ENCODE data around the gene OTOS.

The OTOS gene

DNA sequence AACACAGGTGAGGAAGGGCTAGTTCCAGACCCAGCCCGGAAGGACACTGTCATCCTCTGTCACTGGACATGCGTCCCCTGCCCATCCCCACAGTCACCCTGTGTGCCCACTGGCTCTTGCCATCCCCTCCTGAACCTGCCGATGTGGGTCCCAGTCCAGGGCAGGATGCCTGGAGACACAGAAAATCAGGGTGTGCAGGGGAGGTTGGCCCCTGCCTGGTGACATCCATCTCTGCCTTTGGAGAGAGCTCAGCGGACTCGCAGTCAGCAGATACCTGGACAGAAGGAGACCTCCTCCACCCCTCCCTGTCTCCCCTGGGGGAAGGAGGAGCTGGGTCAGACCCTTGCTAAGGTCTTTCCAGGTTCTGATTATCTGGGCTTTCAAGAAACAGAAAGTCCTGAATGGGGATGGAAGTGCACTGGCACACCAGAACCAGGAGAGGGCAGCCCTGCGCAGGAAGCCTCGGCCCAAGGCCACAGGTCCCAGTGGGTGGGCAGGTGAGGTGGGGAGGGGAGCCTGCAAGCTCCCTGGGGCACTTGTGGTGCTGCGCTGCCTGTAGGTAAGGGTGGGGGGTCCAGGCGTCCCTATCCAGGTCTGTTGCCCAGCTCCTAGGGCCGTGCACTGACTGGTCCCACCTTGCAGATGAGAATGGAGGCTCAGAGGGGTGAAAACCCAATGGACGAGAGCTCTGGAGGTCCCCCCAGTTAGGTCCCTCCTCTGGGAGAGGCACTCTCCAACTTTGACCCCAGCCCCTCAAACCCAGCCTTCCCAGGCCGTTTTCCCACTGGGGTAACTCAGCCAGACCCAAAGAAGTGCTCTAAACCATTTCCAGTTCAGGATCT lies 9.7 kb upstream of the OTOS start:
- DNase-seq: peak; percentile 30

DNA sequence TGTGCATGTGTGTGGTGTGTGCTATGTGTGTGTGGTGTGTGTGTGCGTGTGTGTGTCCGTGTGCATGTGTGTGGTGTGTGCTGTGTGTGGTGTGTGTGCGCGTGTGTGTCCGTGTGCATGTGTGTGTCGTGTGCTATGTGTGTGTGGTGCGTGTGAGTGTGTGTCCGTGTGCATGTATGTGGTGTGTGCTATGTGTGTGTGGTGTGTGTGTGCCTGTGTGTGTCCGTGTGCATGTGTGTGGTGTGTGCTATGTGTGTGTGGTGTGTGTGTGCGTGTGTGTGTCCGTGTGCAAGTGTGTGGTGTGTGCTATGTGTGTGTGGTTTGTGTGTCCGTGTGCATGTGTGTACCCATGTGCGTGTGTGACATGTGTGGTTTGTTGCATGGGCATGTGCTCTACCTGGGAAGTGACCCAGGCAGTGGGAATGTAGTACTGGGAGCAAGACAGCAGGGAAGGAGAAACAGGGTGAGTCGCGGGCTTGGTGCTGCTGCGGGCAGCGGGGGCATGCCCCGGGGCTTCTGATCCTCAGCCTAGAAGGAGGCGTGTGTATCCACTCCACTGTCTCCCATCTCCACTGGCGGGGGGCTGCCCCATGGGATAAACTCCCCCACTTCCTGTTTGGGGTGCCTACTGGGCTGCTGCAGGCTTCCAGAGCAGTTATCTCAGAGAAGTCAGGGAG lies 7.6 kb upstream of the OTOS start:
- DNase-seq: no peak

DNA sequence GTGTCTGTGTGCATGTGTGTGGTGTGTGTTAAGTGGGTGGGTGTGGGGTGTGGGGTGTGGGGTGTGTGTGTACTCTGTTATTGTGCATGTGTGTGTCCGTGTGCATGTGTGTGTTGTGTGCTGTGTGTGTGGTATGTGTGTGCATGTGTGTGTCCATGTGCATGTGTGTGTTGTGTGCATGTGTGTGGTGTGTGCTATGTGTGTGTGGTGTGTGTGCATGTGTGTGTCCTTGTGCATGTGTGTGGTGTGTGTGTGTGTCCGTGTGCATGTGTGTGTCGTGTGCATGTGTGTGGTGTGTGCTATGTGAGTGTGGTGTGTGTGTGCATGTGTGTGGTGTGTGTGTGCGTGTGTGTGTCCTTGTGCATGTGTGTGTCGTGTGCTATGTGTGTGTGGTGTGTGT lies 6.9 kb upstream of the OTOS start:
- no peak for DNase-seq

DNA sequence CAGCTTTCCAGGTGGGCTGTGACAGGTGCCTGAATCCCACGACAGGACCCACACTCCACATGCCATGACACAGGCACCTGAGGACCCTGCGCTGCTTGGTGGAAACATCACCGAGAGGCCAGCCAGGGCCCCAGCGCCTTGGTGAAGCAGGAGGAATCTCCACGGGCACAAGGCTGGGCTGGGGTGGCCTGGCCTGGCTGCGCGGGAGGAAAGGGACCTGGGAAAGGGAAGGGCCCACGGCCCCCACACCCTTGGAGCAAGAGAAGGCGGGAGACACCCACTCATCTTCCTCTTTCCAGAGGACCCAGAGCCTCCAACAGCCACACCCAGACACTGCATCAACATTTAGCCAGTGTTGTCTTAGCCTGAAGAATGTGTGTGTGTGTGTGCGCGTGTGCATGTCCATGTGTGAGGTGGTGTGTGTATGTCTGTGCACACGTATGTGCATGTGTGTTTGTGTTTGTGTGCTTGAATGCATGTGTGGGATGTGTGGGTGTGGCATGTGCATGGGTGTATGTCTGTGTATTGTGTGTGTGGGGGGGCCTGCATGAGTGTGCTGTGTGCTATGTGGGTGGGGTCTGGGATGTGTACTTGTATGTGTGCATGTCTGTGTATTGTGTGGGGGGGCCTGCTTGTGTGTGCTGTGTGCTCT lies 6.3 kb upstream of the OTOS start:
- DNase-seq: no peak

DNA sequence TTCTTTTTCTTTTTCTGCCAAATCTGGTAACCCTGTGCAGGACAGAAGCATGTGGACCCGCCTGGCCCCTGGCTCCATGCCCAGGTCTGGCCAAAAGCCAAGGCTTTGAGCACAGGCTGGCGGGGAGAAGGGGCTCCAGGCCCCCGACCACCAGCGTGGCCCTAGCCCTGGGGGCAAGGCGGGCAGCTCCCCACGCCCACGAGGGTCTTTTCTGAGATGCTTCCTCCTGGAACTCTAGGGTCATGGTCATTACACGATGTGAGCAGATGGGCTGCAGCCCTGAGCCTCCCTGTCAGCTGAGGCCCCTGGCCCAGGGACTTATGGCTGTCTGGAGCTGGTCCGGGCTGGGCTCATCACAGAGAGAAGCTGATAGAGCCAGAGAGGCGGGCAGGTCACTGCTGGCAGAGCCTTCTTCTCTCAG lies 5.7 kb upstream of the OTOS start:
- no peak for DNase-seq

DNA sequence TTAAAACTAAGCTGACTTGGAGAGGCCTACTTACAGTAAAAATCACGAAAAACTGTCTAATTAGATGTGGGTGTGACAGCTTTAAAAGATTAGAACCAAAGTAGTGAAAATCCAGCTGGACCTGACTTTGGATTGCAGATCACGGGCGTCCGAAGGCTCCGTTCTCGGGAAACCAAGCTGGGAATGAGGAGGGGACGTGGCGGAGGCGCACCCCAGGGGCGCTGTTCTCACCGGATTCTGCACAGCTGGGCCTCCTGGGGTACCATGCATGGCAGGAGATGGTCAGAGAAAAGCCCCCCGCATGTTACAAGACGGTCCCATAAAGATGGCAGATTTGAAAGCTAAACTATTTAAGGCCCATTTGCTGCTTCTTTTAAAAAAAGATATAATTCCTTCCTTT lies 5.0 kb upstream of the OTOS start:
- no peak for DNase-seq

DNA sequence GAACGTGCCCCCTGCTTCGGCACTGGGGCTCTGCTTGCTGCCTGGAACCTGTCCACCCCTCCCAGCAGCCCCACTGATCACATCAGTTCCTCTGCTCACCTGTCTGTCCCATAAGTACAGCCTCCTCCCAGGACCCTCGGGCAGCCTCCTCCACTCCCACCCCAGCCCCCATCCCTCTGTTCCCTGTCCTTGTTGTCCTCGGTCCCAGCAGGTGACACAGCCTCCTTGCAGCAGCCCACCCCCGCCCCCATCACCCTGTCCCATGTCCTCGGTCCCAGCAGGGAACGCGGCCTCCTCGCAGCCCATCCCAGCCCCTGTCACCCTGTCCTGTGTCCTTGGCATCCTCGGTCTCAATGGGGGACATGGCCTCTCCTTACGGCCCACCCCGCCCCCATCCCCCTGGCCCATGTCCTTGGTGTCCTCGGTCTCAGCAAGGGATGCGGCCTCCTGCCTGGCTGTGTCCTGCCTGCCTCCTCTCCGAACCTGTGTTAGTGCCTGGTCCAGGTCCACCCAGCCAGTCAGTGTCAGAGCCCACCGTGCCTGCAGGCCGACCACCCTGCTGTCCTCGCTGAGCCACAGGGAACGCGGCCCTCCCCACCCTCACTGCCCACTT lies 4.3 kb upstream of the OTOS start:
- DNase-seq: no peak

DNA sequence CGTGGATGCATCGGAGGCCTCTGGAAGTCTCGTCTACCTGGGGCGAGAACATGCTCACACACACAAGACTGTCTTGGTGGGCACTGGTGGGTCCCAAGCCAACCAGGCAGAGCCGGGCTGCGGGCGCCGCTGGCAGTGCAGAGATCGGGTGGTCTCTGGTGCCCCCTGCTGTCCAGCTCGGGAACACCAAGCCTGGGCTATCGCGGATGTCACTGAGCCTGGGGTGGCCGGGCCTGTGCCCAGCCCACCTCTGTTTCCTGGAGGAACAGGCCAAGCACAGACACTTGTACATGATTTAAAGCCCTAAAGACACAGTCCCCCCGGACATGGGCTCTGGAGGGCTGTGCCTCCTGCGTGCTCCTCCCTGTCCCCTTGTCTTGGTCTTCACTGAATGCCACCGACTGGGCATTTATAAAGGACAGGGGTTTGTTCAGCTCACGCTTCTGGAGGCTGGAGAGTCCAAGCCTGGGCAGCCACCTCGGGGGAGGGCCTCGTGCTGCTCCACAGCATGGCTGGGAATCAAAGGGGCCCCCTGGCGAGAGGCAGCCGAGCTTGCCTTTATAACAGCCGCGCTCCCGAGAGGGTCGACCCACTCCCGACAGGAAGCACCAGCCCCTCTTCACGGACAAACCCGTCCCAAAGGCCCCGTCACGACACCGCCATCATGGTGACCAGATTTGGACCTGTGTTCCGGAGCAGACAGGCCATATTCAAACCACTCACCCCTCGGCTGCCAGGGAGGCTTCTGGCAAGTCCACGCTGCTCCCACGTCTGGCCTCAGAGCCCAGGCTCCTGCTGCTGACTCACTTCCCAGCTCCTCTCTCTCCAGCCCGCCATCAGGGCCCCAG lies 3.6 kb upstream of the OTOS start:
- DNase-seq: peak; percentile 74

DNA sequence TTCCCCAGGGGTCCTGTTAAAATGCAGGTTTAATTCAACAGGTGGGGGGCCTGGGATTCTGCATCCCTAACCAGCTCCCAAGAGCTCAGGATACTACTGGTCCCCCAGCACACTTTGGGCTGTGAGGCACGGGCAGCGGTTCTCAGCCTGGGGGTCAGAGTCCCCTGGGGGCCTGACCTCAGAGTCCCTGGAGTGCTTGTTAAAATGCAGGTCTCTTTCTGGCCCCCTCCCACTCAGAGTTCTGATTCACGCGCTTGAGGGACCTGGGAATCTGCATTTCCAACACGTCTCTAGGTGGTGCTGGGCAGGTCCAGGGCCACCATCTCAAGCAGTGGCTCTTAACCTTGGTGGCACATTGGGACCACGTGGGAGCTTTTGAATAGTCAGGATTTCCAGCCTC lies 2.8 kb upstream of the OTOS start:
- no peak for DNase-seq

DNA sequence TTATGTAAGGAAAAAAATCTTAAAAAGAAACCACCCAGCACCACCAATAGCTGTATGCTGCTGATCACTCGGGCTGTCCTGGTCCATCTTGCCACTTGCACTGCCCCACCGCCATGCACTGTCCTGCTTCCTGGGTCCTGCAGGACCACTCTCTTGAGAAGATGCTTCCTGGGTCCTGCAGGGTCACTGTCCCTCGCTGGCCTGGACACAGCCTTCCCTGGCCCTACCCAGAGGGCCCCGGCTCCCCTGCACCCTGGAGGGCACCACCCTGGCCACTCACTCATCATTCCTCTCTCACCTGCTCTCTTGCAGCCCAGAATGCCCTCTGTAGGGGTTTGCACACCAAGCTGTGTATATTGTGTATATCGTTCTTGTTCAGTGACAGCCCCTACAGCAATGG lies 2.4 kb upstream of the OTOS start:
- no peak for DNase-seq

DNA sequence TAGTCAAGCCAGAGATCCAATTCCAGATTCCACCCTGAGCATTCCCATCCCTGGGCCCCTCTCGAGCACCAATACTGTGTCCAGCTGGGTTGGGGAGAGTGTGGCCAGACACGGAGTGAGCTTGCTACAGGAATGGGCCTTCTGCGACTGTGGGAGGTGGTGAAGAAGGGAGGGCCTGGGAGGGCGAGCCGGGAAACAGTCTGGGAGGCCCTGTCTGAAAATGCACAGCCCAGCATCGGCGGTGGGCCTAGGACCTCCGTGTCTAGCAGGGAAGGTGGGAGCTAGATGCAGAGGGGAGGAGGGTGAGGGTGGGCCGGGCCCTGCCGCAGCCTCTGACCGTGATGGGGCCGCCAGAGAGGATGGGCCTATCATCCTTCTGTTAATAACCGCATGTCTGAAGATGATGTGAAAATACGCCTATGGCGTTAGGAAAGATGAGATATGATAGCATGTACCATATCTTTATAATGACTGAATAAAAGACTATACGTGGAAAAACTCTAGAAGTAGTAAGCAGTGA lies 1.9 kb upstream of the OTOS start:
- DNase-seq: no peak

DNA sequence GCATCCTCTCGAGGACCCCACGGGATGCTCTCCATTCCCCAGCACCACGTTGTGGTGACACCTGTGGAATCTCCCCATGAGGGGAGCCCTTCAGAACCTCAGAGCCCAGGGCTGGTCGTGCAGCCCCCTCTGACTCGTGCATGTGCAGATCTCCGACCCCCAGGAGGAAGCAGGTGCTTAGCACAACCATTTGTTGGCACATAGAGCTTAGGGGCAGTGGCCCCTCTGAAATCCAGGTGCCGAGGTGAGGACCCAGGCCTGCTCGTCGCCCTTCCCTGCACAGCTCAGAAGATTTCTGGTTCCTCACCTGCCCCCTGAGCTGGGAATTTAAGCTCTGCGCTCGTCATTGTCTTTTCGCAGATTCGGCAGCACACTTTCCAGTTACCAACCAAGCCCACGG lies 1.3 kb upstream of the OTOS start:
- no peak for DNase-seq

DNA sequence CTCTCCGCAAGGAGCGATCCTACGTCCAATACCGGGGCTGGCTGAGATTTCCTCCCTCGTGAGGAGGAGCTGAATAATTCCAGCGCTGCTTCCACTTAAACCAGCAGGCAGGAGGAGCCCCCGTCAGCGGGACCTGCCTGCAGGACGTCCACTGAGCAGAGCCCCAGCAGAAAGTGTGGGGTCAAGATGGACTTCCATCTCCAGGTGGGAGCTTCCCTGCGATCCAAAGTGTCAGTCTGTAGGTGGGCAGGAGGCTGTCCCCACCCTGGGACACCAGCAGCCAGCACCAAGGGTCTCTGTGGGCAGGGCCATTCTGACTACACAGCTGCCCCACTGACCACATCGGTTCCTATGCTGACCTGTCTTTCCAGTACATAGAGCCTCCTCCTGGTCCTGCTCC lies 462 bp upstream of the OTOS start:
- DNase-seq: no peak

DNA sequence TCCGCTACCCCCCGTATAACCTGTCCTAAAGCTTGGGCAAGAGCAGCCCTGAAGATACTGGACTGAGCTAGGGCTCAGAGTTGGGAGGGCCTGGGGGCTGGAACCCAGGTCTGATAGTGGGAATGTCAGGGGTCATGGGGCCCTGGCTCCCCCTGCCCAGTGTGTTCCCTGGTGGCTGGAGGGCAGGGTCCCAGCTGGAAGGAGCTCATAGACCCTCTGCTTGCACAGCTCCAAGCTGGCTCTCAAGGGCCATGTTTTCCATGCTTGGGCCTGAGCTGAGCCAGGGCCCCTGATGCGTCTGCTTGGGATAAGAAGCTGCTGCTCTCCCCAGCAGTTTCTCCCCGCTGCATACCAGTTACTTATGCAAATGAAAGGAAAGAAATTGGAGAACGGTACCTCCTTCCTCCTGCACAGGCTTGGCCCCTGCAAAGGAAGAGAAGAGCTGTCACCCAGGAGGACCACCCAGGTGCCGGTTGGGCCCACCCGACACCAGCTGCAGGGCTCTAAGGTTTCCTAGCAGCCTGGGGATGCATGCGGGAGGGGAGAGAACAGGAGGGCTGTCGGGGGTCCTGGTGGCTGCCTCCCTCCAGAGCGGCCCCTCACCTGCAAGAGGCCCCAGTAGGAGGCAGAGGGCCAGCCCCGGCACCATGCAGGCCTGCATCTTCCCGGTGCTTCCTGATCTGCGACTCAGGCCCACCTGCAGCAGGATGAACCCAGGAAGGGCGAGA lies 628 bp downstream of the OTOS start:
- DNase-seq: no peak

DNA sequence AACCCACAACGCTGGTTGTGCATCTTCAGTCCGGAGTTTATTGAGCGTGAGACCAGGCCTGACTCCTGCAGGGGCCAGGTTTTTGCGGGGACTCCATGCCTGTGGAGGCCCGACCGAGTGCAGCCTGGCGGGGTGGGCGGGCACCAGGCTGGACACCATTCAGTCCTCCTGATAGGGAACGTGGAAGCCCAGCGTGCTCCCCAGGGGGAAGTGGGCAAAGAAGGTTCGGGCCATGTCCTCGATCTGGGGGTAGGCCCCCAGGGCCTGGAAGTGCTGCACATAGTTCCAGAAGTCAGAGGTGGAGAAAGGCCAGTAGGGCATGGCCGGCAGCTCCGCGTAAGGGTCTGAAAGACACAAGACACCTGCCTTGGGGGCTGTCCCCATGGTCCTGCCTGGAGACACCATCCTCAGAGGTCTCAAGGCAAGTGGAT lies 1.4 kb downstream of the OTOS start:
- DNase-seq: no peak

DNA sequence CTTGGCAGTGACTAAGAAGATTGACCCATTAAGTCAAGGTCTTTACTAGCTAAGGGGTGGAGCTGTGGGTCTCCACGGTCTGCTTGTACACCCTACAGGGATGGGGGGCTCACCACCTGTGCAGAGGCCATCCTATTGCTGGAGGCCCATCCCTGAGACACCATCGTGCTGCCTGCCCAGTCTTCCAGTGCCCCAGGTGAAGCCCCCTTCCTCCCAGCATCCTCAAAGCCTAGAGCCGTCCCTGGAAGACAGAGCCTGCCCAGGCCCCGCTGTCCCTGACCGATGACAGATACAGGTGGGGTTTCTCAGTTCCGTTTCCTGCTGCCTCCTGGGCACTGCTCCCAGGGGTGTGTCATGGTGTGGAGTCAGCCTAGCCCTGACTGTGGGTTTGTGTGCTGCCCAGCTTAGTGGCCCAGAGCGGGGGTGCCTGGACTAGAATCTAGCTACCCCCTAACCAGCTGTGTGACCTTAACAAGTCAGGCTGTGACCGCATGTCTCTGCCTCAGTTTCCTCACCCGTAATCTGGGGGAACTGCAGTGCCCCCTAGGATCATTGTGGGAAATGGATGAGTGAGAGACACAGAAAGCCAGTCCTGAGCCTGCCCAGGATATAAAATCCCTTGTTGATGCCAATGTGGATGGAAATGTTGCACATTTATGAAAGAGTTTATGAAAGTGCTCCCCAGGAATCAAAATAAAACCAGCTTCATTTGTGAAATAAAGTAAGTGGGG lies 2.0 kb downstream of the OTOS start:
- no peak for DNase-seq

DNA sequence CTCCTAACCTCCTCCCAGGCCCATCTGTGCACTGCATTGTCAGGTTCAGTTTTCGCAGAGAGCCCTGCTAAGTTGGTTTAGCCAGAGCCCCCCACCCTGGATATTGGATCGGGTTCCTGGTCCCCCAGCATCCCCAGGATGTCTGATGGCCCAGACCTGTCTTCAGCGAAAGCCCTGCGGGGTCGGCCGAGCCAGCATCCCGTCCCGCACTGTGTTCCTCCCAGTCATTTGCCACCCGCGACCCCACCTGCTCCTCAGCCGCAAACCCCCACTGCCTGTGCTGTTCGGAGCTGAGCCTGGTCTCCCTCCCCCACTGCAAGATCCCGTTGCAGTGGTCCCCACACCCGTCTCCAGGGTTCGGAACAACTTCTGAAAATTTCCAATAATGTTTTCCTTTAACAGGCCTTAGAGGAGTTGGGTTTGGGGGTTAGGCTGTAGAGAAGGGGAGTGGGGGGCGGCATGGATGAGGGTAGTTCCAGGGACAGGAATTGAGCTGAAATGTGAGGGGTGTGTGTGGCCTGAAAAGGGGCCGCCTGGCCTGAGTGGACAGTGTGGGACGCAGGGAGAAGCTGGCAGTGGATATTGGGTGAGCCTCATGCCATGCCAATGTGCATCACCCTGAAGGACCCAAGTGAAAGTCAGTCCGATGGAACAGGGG lies 2.7 kb downstream of the OTOS start:
- no peak for DNase-seq

DNA sequence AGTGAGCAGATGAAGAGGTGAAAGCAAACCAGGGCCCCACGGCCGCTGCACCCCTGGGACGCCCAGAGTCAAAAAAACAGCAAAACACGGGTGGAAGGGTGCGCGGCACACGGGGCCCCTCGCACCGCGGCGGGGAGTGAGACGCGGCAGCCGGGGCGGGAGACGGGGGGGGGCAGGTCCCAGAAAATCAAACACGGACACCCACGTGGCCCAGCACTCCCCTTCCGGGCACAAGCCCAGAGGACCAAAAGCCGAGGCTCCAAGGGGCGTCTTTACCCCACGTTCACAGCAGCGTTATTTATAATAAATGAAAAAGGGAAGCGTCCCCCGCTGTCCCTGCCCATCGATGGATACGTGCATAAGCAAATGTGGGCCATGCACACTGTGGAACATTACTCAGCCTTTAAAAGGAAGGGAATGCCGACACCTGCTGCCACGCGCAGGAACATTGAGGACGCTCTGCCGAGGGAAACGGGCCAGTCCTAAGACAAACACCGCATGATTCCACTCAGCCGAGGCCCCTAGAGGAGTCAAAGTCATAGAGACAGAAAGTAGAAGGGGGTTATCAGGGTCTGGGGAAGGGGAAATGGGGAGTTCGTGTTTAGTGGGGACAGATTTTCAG lies 3.7 kb downstream of the OTOS start:
- no peak for DNase-seq

DNA sequence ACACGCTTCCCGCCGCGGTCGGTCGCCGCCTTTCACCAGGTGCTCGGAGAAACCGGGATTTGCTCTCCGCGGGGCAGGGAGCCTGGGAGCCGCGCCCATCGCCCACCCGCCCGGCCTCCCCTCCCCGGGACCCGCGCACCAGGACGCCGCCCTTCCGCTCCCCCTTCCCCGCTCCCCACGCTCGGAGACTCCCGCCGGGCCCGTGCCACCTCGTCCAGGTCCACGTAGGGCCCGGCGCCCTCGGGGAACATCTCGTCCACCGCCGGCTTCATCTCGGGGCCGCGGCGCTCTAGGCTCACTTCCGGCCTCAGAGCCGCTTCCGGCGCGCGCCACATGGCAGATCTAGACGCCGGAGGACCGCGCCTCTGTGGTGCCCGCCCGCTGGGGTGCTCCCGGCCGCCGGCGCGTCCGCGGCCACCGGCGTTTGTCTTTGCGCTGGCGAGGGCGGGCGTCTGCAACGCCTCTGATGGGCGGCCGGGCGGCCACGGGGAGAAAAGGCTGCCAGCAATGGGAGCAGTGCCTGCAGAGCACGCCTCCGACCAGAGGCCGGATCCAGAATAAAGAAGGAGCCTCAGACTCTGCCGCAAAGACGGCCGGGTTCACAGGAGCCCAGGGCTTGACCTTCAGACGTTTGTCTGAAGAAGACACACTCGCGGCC lies 4.3 kb downstream of the OTOS start, which contains the start of gene COPS9:
COPS9 (minus strand) TSS at position 293 of the 658 bp plus-strand sequence; CDS start at position 272, 21 bp downstream.
- peak; percentile 87 for DNase-seq
